Activated CD8-positive, alpha-beta memory T cell treated with anti-CD3 and anti-CD28 coated beads for 48 hours (primary cell): ENCODE results near the gene ZNF836.
"Not testable (repeated sequence)": the region's sequence is repeated elsewhere in the genome, so short reads cannot be mapped to it uniquely, and the experiment has no call there.

Experiments
- DNase-seq, 3 experiments: peaks; one replicate each; pipeline ENCODE4 v3.0.0-alpha.2; 2020; ENCODE audit warnings: low read depth in 2 of 3, low spot score in 2 of 3

ZNF836 gene

GRCh38 chr19:52171321-52172169 is at the start of gene ZNF836:
Gene ZNF836 (minus strand): TSS chr19:52171621. CDS start chr19:52168072, 3,549 bp downstream.
- DNase-seq = peak; percentile 62 to 75 (median 65)

DNA sequence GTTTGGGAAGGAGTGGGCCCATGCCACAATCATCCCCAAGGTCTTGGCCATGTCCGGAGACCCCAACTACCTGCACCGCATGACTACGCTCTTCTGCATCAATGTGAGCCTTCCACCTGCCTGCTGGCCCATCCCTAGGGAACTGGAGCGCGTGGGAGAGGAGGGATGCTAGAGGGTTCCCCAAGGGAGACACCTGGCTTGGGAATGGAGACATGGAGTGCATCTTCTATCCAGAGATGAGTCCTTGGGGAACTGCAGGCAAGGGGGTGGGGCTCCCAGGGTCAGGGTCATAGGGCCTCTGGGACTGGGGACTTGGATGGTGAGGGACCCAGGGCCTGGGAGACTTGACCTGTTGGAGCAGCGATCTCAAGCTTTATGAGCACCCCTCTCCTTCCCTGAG is 49.6 kb upstream of the ZNF836 start:
- DNase-seq = no peak

- no peak for DNase-seq
Measured at GRCh38 chr19:52219611-52220010, 48.2 kb upstream of the ZNF836 start.

DNA sequence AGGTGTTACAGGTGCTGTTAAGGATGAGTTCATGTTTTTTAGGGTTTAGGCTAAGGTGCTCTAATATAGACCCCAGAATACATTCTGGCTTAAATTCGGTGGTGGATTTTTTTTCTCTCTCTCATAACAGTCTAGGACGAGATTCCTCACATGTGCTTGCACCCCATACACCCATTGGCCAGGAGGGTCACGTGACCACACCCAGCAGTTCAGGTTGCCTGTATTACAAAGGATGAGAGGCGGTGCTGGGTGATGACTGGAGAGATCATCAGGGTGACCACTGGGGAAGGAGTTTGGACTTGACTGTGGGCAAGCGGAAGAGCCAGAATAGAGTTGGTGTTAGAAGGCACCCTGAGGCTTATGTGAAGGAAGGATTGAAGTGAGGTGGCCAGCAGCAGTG is 46.2 kb upstream of the ZNF836 start:
- no peak for DNase-seq

DNA sequence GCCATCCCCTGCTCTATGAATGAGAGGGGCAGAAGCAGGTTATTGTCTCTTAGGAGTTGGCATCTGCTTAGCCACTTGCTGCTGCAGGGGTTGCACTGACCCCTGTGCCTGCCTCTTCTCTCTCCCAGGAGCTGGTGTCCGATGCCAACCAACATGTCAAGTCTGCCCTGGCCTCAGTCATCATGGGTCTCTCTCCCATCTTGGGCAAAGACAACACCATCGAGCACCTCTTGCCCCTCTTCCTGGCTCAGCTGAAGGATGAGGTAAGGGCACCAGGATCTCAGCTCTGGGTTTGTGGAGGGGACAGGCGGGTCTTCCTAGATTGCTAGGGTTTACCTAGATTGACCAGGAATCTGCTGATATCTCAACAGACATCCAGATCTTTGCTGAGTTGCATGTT is 45.0 kb upstream of the ZNF836 start:
- no peak for DNase-seq

DNA sequence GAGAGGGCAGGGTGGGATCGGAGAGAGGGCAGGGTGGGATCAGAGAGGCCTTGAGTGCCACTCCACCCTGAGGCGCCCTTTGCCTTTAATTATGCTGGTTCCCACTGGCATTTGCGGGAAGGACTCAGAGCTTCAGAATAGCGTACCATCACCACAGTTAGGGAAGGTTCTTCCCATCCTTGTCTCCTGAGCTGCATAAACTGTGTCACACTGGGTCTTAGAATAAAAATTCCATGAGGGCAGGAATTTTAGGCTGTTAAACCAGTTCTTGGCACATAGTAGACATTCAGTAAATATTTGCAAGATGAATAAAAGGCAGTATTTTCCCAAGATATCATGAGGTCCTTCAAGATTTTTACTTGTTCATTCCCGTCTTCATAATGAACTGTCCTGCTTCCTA is 42.8 kb upstream of the ZNF836 start:
- DNase-seq = no peak

DNA sequence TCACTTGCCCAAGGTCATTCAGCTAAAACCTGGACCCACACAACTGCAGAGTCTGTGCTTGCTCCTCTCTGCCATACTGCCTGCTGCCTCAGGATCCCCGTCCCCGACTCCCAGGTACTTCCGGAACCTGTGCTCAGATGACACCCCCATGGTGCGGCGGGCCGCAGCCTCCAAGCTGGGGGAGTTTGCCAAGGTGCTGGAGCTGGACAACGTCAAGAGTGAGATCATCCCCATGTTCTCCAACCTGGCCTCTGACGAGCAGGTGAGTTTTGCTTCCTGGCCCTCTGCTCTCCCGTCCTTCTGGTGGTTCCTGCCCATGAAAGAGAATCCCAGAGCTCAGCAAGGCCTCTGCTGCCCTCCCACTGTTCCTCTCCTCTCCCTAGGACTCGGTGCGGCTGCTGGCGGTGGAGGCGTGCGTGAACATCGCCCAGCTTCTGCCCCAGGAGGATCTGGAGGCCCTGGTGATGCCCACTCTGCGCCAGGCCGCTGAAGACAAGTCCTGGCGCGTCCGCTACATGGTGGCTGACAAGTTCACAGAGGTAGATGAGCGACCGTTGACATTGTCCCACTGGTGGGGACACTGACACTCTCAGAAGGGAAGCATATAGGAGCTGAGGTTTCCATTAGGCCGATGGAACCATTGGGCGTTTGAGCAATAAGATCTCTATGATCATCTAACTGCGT is 41.3 kb upstream of the ZNF836 start:
- DNase-seq = no peak

- DNase-seq = no peak
Measured at GRCh38 chr19:52211926-52212571, 40.6 kb upstream of the ZNF836 start.

DNA sequence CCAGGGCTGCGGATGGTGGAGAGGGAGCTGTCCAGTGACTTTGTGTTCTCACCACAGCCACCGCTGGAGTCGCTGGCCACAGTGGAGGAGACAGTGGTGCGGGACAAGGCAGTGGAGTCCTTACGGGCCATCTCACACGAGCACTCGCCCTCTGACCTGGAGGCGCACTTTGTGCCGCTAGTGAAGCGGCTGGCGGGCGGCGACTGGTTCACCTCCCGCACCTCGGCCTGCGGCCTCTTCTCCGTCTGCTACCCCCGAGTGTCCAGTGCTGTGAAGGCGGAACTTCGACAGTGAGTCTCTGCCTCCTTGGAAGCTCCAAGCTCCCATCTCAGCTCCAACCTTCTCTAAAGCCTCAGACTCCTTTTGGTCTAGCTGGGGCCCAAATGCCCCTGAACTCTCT is 39.8 kb upstream of the ZNF836 start:
- no peak for DNase-seq

DNA sequence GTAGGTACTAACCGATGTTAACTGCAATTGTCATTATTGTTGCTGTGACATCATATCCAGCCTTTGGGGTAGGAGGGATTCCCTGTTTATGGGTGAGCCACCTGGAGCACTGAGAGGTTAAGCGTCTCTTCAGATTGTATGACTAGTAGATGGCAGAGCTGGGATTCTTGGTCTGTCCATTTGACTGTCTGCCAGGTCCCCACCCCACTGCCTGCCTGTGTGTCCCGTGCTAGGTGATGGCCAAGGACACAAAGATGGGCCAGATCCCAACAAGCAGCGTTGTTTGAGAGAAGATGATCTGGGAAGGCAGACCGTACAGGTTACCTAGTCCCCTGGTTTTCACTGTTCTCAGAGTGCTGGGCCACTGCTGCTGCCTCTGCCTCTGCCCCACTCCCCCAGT is 35.1 kb upstream of the ZNF836 start:
- DNase-seq = no peak

- DNase-seq = not testable (repeated sequence)
Measured at GRCh38 chr19:52200755-52201391, 29.5 kb upstream of the ZNF836 start.

GRCh38 chr19:52200044-52200443 is 28.6 kb upstream of the ZNF836 start:
- DNase-seq = no peak

DNA sequence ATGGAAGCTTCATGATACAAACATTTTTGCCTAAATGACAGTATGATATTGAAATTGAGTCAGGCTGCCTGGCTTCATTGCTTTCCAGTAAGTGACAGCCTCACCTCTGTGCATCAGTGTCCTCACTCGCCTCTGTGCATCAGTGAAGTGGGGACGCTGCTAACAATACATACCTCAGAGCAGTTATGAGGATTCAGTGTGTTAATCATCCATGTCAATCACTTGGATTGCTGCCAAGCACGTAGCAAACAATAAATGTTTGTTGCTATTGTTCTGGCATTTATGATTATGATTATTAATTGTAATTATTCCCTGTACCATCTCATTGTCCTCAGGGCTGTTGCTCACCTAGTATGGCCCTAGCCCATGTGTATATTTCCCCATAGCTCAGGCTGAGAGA is 27.3 kb upstream of the ZNF836 start:
- no peak for DNase-seq

- DNase-seq = no peak
Measured at GRCh38 chr19:52197964-52198363, 26.5 kb upstream of the ZNF836 start.

DNA sequence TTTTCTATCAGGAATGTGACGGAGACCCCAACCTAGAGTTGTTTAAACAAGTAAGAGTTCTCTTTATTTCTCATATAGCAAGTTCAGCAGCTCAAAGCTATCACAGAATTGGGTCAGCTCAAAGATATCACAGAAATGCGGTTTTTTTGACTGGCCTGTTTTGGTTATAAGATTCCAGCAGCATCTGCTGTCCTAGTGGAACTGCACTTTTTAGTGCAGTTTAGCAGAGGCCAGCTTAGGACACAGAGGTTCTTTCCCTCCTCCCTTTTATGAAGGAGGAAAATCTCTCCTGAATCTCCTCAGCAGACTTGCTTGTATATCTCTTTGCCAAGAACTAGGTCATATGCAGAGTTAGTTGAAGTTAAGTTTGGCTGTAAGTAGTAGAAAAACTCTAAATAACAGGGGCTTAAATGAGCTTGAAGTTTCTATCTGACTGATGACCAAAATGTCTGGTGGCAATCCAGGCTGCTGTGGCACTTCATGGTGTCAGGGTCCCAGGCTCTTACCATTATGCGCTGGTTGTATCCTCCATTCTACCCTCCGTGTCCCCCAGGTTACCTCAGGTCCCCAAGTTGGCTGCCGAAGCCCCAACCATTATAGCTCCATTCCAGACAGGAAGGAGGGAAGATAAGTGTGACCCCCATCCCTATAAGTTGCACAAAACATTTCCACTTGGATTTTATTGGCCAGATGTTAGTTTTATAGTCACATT is 25.0 kb upstream of the ZNF836 start:
- DNase-seq = no peak

GRCh38 chr19:52191951-52192350 is 20.5 kb upstream of the ZNF836 start:
- no peak for DNase-seq

DNA sequence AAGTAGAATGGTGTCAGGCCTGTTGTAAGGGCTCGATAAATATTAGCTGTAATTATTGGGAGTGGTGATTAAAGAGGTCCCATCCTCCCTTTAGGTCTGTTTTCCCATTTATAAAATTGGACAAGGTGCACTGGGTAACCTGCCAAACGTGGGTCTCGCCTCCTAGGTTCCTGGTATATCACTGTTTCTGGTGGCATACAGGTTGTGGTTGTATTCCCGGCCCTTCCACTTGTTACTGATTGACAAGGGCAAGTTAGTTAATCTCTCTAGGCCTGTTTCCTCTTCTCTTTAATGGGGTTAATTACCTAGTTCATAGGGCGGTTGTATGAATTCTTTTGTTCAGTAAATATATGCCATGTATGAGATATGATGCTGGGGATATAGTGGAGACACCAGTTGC is 20.0 kb upstream of the ZNF836 start:
- DNase-seq = no peak

DNA sequence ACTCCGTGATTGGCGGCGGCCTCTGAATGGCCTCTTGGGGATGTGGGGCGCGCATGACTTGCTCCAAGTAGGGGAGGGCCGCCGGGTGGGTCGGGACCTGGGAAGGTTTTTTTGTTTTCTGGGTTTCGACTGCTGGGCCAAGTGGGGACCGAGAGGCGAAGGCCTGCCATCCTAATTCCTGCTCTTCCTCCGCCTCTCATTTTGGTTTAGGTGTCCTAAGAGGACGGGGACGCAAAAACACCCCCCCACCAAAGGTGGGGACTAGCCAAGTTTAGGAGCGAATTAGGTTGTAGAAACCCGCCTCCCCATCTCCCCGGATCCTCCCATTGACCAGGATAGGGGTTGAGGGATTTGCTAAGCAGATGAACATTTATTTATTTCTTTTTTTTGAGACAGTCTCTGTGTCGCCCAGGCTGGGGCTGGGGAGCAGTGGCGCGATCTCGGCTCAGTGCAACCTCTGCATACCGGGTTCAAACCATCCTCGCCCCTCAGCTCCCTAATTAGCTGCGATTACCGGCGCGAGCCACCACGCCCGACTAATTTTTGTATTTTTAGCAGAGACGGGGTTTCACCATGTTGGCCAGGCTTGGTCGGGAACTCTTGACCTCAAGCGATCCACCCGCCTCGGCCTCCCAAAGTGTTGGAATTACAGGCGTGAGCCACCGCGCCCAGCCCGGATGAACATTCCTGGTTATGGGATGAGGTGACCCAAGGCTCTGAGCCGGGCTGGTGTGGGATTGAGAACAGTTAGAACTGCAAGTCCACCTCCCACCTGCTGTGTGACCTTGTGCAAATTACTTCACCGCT is 19.3 kb upstream of the ZNF836 start:
- DNase-seq = no peak

DNA sequence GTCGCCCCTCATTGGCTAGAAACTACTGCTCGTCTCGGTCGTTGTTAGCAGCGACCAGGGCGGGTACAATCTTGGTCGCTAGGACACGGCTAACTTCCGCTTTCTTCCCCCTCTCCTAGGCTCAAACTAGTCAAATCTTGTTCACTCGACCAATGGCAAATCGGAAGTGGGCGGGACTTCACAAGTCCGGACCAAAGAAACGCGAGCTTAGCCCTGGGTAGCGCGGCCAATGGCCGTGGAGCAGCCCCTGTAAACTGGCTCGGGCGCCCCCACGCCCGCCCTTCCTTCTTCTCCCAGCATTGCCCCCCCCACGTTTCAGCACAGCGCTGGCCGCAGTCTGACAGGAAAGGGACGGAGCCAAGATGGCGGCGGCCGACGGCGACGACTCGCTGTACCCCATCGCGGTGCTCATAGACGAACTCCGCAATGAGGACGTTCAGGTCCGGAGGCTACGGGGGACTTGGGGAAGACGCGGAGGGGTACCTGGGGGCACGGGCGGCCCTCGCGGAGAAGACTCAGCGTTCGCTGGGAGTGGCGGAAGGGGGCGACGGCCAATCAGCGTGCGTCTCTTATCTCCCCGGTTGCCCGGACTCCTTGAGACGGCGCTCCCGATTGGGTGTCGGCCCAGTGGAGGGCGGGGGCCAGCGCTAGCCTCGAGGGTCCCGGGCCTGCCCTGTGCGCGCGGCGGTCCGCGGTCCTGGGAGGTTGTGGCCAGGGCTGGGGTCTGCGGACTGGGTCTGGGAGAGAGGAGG is 18.5 kb upstream of the ZNF836 start, which contains the start of gene PPP2R1A:
Gene PPP2R1A, plus strand, starts transcription at position 318 of the 752 bp plus-strand sequence. Its CDS starts 45 bp downstream, at position 363.
- peak; percentile 94 to 97 (median 96) for DNase-seq
